ENCODE measurements around the gene IL4R.
A peak's percentile ranks its signal among the peaks of the same experiment; 100 is the strongest.

The IL4R gene

GRCh38 chr16:27363246-27363632 is 49.5 kb downstream of the IL4R start:
- no peak for DNase-seq

DNA sequence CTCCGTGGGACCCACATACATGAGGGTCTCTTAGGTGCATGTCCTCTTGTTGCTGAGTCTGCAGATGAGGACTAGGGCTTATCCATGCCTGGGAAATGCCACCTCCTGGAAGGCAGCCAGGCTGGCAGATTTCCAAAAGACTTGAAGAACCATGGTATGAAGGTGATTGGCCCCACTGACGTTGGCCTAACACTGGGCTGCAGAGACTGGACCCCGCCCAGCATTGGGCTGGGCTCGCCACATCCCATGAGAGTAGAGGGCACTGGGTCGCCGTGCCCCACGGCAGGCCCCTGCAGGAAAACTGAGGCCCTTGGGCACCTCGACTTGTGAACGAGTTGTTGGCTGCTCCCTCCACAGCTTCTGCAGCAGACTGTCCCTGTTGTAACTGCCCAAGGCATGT is 50.0 kb downstream of the IL4R start:
- no peak for DNase-seq

- DNase-seq = no peak
Observed at GRCh38 chr16:27364493-27365141, 50.8 kb downstream of the IL4R start.

DNA sequence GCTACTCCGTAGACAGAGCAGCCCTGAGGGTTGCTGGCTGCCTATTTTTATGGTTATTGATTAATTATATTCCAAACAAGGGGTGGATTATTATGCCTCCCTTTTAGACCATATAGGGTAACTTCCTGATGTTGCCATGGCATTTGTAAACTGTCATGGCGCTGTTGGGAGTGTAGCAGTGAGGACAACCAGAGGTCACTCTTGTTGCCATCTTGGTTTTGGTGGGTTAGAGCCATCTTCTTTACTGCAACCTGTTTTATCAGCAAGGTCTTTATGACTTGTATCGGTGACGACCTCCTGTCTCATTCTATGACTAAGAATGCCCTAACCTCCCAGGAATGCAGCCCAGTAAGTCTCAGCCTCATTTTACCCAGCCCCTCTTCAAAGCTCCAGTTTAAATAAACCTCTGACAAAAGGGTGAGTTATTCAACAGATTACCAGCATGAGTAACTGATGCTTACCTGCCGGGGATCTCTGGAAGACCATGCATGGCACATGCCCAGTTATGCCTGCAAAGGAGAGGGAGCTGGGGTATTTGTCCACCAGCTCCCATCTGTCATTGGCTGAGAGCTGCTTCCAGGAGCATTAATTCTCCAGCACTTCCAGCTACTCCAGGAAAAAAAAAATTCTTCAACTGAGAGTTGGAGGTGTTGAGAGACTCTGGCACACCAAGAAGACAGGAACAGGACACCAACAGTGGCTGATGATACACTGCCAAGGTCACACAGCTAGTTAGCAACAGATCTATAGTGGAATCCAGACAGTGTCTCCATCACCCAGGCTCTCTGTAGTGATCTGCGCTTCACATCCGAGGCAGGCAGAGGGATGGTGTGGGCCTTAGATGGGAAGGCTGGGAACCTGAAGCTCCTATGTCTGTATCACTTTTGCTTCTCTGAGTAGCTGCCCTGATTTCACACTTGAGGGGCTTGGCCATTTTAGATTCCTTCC is 51.6 kb downstream of the IL4R start:
- DNase-seq = no peak

DNA sequence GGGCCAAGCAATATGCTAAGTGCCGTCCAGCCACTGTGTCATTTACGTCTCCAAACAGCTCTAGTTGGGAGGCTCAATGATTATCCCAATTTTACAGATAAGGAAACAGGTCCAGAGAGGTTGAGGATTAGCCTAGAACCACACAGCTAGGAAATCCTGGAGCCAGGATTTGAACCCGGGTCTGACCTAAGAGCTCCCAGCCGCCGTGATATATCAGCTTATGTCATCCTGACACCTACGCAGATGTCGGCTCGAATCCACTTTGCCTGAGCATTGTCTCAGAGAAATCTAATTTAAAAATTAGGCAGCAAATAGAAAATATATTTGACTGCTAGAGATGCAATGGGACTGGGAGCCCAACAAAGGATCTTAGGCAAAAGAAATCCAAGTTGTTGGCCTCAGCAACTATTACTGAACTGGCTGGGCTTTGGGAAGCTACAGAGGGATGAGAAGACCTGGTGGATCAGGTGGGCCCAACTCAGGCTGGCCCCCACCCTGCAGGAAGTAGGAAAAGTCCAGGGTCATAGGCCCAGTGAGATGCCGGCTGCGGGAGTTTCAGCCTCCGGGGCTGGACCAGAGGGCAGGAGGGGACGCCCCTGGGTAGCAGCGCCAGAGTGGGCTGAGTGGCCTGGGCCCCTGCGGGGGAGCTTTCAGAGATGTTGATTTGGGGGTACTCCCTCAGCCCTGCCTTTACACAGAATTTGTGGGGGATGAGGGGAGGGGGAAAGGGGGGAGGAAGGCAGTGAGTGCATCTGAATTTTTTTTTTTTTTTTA is 53.1 kb downstream of the IL4R start:
- DNase-seq = no peak

GRCh38 chr16:27367461-27368357 is 53.9 kb downstream of the IL4R start:
- DNase-seq = peak; percentile 94

- no peak for DNase-seq
Observed at GRCh38 chr16:27368358-27368722, 54.6 kb downstream of the IL4R start.

DNA sequence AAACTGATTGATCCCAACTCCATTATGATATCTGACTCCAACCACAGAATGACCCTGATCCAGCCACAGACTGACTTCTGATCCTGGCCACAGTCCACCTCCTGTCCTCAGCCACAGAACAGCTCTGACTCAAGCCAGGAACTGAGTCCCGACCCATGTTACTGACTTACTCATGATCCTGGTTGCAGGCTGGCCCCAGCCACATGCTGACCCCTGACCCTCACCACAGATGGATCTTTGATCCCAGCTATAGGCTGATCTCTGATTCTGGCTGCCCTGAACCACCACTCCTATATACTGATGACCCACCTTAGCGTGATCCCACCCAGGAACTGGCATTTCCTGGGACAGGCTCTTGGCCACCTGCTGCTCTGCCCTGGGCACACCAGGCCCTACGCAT is 56.0 kb downstream of the IL4R start:
- no peak for DNase-seq

- no peak for DNase-seq
Observed at GRCh38 chr16:27370318-27370717, 56.5 kb downstream of the IL4R start.

- no peak for DNase-seq
Observed at GRCh38 chr16:27373312-27373711, 59.5 kb downstream of the IL4R start.

DNA sequence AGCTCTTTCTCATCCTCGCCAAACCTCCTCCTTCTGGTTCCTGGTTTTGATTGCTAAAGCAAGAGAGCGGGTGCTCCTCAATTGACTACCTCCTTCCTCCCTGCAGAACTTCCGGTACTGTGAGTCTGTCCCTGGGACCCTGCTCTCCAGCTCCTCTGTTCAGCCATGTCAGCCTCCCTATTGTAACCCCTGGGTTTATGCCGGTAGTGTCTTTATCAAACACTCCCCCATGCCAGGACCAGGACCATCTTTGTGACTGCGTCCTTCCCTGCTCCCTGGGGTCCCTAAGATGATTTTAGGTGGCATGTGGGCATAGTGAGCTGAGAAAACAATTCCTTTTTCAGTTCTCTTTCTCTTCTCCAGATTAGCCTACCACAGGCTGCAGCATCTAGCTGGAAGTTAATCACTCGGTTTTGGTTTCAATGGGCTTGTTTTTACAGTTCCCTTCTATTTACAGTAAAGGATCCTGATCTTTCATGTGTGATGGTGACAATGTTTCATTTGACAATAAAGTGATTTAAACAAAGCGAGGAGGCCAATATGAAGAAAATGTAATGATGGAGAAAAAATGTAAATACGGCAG is 60.5 kb downstream of the IL4R start:
- DNase-seq = no peak

DNA sequence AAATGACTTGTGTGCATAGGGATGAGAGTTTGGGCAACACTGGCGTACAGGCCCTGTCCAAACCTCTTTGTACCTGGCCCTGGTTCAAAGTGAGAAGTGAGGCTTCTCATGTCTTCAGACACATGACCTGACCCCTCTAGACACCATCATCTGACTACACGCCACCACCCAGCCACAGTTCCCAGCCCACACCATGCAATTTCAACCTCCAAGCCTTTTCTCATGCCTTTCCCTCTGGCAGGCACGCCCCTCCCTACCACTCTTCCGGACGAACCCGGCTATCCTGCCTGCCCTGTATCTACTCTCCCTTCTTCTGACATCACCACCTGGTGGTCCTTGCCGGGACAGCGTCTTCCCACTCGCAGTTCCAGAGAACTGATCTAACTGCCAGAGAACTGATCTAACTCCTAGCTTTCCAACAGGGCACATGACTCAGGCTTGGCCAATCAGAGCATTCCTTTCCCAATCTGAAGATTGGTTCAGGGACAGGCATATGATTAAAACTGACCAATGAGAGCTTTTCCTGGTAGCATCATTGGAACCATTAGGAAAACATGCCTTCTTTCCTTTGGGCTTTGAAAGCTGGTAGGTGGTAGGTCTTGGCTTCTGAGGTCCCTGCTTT is 61.1 kb downstream of the IL4R start:
- peak; percentile 29 for DNase-seq

GRCh38 chr16:27377666-27378485 is 64.1 kb downstream of the IL4R start:
- DNase-seq = peak; percentile 38

DNA sequence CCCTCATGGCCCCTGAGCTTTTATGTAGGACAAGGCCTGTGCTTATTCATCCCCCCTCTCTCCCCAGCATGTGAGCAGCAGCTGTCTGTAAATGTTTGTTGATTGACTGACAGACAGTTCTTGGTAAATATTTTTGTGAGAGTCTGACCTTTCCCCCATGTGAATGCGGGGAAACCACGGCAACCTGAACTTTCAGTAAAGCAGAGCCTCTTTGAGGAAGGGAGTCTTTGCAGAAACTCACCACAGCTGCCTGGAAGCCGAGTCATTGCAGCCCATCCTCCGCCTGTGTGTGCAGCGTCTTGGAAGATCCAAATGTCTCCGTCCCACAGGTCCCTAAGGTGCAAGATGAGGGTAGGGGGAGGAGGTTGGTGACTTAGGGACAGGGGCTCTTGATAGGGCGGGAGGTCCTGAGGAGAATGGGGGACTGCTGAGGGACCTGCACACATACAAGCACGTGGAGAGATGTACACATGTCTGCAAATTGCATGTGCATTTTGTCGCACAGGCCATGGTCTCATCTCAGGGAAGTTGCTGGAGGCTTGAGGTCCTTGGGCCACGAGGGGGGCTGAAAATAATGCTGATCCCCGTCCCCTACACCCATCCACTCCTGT is 65.2 kb downstream of the IL4R start:
- DNase-seq = no peak

- no peak for DNase-seq
Observed at GRCh38 chr16:27379919-27380318, 66.1 kb downstream of the IL4R start.

DNA sequence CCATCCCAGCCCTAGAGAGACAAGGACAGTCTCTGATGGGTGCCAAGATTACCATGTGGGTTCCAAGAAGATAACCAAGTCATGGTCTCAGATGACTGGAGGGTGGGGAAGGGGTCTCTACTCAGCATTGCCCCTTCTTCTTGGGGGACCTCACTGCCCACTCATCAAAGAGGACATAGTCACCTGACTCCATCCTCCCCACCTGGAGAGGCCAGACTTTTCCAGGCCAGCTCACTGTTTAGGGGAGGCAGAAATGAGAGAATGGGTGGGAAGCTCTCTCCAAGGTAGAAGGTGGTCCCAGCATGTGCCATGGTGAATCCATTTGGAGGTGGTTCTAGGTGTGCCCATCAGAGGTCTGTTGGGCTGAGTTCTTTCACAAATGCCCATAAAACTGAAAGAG is 67.5 kb downstream of the IL4R start:
- no peak for DNase-seq

DNA sequence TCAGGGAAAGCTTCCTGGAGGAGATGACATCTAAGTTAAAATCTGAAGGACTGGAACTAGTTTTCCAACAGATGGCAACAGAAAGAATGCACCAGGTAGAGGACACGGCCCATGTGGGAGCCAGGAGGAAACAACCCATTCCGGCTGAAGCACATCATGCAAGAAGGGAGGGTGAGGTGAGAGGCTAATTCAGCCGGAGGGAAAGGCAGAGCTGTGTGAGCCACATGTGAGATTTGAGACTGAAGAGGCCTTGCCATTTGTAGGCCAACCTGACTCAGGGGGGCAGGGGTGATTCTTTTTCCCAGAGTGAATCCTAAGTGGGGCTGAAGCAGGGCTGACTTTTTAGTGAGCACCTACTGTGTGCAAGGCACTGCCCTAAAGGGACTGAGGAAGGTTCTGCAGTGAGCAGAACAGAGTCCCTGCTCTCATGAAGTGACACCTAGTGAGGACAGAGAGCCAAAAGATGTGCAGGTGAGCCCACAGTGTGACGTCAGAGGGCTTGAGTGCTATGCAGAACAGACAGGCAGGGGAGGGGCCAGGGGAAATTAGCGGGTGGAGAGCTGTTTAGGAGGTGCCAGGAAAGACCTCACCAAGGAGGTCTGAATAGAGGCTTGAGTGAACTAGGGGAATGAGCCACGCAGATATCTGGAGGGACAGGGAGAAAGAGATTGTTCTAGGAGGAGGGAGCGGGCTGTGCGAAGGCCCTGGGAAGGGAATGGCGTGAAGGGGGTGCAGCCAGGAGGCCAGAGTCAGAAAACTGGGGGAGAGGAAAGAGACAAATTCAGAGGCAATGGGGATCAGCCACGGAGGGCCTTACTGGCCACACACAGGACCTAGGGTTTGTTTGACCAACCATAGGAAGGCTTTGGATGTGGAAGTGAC is 68.4 kb downstream of the IL4R start:
- DNase-seq = no peak

DNA sequence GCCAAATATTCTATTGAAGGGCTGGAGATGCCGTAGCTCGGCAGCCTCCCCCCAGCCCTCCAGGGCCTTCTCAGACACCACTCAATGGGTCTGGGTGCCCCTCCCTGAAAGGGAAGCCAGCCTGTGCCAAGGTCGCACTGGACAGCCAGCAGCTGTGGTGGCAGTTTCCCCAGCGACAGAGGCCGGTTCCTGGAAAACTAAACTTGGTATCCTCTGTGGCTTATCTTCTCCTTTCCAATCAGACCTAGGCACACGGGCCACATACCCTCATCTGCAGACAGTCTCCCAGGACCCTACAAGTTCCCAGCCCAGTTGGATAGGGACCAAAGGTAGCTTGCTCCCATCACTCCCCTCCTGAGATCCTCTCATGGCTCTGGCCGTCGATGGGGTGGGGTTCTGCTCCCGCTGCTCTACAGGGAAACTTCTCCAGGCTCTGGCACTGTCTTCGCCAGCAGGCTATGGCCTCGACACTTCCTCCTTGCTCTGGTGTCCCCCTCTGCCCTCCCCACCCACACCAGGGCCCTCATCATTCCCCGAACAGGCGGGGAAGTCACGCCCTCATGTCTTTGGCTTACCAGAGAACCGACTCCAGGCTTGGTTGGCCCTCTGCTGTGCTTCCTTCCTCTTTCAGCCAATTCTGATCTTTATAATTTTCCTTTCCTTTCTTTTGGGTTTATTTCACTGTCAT is 69.9 kb downstream of the IL4R start:
- DNase-seq = no peak

DNA sequence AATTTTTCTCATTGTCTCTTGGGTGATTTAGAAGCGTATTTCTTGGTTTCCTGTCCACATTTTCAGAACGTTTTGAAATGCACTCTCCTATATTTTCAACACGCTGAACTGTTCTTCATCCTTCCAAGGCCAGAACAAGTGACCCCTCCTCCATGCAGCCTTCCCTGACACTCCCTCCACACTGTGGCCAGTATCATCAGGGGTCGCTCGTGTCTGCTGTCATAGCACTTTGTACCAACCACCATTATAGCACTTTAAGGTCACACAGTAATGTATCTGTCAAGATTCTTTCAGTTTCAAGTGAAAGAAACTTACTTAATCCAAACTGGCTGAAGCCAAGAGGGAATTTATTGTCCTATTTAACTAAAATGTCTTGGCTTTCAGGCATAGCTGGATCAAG is 70.7 kb downstream of the IL4R start:
- no peak for DNase-seq
